ENCODE results near the gene TMEM63C. TPM values are rescaled to one million over a fixed set of nuclear protein-coding genes. Genes with fewer than 3 reads are reported as not detected.

Gene TMEM63C
- total and polyA plus RNA-seq, 2 donors (not counting 1 experiment from before 2014, with no cell fraction given) = 0.63 to 3.2 TPM

GRCh38 chr14:77140359-77141213, 41.0 kb upstream of the TMEM63C start:
- peaks cover 0 to 19% (median 0%) of the 10 kb centered on the region in 3 donors for H3K9me3 ChIP-seq (ENCODE audit: control extremely low read depth in 1 of 3, control insufficient read depth in 2 of 3, insufficient read depth in 1 of 3, low read length in 2 of 3)
- ChIA-PET POLR2A (no interaction called here), CTCF (interaction anchor here (0.5 to 4.9 kb wide), 8 partner anchors 9 to 572 kb away, joined by 3 to 18 read pairs (median 5); no protein-coding TSS in a partner anchor)
- peak overlapping the region in 3 of 5 experiments; percentile 21 to 41 (median 41) for H3K4me3 ChIP-seq (ENCODE audit: control extremely low read depth in 1 of 5, extremely low read depth in 1 of 5, insufficient read depth in 1 of 5, low read depth in 2 of 5, low read length in 4 of 5)
- intact Hi-C loops (cut with micrococcal nuclease) = no loop called here
- H3K4me2 ChIP-seq (replicated peaks; ENCODE audit: low read depth, low read length, poor library complexity, severe bottlenecking) = peak overlapping the region; percentile 67
- peaks cover 34 to 40% of the 10 kb centered on the region in 2 donors for H3K4me1 ChIP-seq (ENCODE audit: control insufficient read depth in 2 of 2, insufficient read depth in 2 of 2, low read length in 2 of 2)
- Mint-ChIP-seq H3K4me3 (peak overlapping the region; percentile 85), H3K27ac (no peak overlapping the region), H3K4me1 (peaks cover 26% of the 10 kb centered on the region), H3K27me3 (peaks cover 80% of the 10 kb centered on the region), H3K9me3 (ENCODE audit: insufficient read depth) (no peaks in the 10 kb centered on the region)
- peak; percentile 43 for DNase-seq
- WGBS (ENCODE audit: insufficient coverage) = 3% methylated on average over 64 of the region's 67 CpGs
- no peak for ATAC-seq (ENCODE audit: low read depth)
- no peaks in the 10 kb centered on the region for H4K20me1 ChIP-seq (ENCODE audit: control insufficient read depth, insufficient read depth, low read length, poor library complexity, severe bottlenecking)
- H3K27me3 ChIP-seq (replicated peaks in 1 of 4; ENCODE audit: control extremely low read depth in 1 of 4, control insufficient read depth in 3 of 4, insufficient read depth in 4 of 4, low read length in 3 of 4) = peaks cover 0 to 77% (median 56%) of the 10 kb centered on the region in 4 experiments
- H3K36me3 ChIP-seq (replicated peaks in 1 of 2; ENCODE audit: control extremely low read depth in 1 of 2, control insufficient read depth in 1 of 2, extremely low read depth in 1 of 2, insufficient read depth in 2 of 2, low read length in 1 of 2) = no peaks in the 10 kb centered on the region
- peak overlapping the region; percentile 21 for H3K9ac ChIP-seq (ENCODE audit: low read length)
- peak overlapping the region; percentile 35 for H2AFZ ChIP-seq (ENCODE audit: insufficient read depth, low read depth, low read length, poor library complexity, severe bottlenecking)
- H3K27ac ChIP-seq (ENCODE audit: low read length in 2 of 2) = no peak overlapping the region
- no peak for TF ChIP-seq EZH2 (IDR thresholded peaks at IDR 0.05; ENCODE audit: borderline replicate concordance, insufficient read depth, low read depth, low read length, poor library complexity, severe bottlenecking)
- TF ChIP-seq CTCF (IDR thresholded peaks at IDR 0.05) = no peak
- no peaks in the 10 kb centered on the region for H3K79me2 ChIP-seq (ENCODE audit: control insufficient read depth, insufficient read depth, low read length)
